Prostate gland (tissue), 2 donors: ENCODE data around the gene ULK4.

Experiments used
- POLR2A ChIP-seq: fragments of 450-650 bp; IDR thresholded peaks from one replicate; pipeline ENCODE4 v1.6.1; 2016; ENCODE audit warnings: antibody characterized with exemption, mild to moderate bottlenecking
- TF ChIP-seq, protein P1 (sequence below), 4 experiments: fragments of 200-600 bp in 2 of 4; fragments of 450-650 bp in 2 of 4; sonication (generic) in 2 of 4; IDR thresholded peaks; 1 replicate in 3 of 4; 2 replicates in 1 of 4; pipeline ENCODE4 v1.5.1; 2016 to 2019; ENCODE audit warnings: antibody characterized with exemption in 4 of 4, mild to moderate bottlenecking in 2 of 4, moderate library complexity in 2 of 4

DNA sequence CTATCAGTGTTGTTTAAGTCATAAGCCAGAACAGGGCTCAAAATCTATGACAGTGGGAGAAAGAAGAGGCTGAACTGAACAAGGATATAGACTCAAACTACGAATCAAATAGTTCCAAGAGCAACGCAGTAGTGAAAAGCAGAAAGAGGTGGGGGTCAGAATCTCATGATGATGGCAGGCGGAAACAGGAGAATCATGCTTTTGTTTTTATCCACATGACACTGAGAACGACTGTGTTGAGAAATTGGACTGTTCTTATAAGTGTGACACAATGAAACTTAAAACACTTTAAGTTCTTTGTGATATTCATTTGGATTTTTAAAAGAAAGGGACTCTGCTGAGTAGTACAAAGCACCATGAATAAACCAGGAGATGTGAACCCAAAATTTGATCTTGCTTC lies 309.4 kb downstream of the ULK4 start:
- TF ChIP-seq, protein P1, sequence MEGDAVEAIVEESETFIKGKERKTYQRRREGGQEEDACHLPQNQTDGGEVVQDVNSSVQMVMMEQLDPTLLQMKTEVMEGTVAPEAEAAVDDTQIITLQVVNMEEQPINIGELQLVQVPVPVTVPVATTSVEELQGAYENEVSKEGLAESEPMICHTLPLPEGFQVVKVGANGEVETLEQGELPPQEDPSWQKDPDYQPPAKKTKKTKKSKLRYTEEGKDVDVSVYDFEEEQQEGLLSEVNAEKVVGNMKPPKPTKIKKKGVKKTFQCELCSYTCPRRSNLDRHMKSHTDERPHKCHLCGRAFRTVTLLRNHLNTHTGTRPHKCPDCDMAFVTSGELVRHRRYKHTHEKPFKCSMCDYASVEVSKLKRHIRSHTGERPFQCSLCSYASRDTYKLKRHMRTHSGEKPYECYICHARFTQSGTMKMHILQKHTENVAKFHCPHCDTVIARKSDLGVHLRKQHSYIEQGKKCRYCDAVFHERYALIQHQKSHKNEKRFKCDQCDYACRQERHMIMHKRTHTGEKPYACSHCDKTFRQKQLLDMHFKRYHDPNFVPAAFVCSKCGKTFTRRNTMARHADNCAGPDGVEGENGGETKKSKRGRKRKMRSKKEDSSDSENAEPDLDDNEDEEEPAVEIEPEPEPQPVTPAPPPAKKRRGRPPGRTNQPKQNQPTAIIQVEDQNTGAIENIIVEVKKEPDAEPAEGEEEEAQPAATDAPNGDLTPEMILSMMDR (IDR thresholded peaks at IDR 0.05), result peak in 1 of 4 experiments; percentile 5
- TF ChIP-seq POLR2A, result no peak
